ENCODE data around the gene SIRT2. TPM values are rescaled to one million over a fixed set of nuclear protein-coding genes. Genes with fewer than 3 reads are reported as not detected.

SIRT2 gene
- total and polyA plus RNA-seq, 2 of the 8 experiments (the other 6 are each of a cell fraction or from before 2014, with no cell fraction given): 6.5 to 10.0 TPM

DNA sequence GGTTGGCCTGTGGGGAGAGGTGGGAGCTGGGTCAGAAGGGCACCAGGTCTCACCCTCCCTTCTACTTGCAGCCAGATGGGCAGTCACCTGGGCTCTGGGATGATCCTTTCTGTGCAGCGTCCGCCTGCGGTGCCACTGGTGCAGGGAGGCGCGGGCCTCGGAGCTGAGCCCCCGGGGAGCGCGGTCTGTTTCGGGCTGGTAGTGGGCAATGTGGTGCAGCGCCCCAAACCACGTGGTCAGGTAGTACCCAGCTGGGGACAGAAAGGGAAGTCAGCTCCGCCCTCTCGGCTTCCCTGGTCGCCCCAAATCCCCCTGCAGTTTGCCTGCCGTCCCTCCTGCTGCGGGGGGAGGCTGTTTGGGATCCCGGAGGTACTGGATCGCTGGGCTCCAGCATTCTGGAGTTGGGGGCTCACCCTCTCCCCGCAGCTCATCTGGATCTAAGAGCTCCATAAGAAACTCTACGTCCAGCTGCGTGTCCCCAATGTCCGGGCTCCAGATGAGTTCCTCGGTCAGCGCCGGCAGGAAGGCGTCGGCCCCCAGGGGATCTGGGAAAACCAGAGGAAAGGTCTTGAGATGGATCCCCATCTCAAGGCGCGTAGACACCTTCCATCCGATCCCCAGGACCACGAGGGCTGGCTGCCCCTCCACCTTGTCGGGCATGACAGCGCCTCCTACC, 30.1 kb downstream of the SIRT2 start (continued):
- TF ChIP-seq RNF2 (IDR thresholded peaks at IDR 0.05; ENCODE audit: borderline replicate concordance, low read depth, low read length, missing control alignments, poor library complexity, severe bottlenecking): no peak
- TF ChIP-seq, protein P1, sequence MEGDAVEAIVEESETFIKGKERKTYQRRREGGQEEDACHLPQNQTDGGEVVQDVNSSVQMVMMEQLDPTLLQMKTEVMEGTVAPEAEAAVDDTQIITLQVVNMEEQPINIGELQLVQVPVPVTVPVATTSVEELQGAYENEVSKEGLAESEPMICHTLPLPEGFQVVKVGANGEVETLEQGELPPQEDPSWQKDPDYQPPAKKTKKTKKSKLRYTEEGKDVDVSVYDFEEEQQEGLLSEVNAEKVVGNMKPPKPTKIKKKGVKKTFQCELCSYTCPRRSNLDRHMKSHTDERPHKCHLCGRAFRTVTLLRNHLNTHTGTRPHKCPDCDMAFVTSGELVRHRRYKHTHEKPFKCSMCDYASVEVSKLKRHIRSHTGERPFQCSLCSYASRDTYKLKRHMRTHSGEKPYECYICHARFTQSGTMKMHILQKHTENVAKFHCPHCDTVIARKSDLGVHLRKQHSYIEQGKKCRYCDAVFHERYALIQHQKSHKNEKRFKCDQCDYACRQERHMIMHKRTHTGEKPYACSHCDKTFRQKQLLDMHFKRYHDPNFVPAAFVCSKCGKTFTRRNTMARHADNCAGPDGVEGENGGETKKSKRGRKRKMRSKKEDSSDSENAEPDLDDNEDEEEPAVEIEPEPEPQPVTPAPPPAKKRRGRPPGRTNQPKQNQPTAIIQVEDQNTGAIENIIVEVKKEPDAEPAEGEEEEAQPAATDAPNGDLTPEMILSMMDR (IDR thresholded peaks at IDR 0.05; ENCODE audit: control extremely low read depth in 1 of 3, insufficient read depth in 1 of 3, low read depth in 1 of 3, low read length in 3 of 3): no peak

Measured in H1 (cell line).